GM12865 (cell line): ENCODE data around the gene ZNF816.

Experiments used
- DNase-seq: peaks from one replicate; pipeline ENCODE4 v3.0.0; 2010; ENCODE audit warnings: low read depth
- H3K4me3 ChIP-seq: 2 replicates; pipeline ENCODE4 v1.5.1; 2011; ENCODE audit warnings: mild to moderate bottlenecking, low read depth, low read length, control low read depth
- TF ChIP-seq, protein P1 (sequence below): IDR thresholded peaks from 2 replicates; pipeline ENCODE4 v1.5.1; 2011; ENCODE audit warnings: low read length, control low read depth, low read depth, inconsistent platforms; ENCODE audit not compliant: insufficient read depth; ENCODE audit errors: missing control alignments

ZNF816 gene

DNA sequence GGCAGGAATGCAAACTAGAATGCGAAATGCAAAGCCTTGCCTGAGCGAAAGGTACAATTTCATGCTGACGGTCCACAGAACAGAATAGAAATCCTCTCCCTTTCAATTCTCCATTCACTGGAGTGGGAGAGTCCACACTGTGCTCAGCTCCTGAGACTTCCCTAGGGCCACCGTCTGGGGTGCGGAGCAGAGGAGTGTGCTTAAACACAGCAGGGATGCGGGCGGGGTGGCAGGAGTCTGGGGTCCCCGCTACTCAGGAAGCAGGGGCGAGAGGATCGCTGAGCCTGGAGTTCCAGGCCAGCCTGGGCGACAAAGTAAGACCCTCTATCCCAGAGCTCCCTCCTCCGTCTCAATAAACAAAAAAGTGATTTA, 552 bp upstream of the ZNF816 start:
- H3K4me3 ChIP-seq, result peak overlapping the region; percentile 64
- TF ChIP-seq, protein P1, sequence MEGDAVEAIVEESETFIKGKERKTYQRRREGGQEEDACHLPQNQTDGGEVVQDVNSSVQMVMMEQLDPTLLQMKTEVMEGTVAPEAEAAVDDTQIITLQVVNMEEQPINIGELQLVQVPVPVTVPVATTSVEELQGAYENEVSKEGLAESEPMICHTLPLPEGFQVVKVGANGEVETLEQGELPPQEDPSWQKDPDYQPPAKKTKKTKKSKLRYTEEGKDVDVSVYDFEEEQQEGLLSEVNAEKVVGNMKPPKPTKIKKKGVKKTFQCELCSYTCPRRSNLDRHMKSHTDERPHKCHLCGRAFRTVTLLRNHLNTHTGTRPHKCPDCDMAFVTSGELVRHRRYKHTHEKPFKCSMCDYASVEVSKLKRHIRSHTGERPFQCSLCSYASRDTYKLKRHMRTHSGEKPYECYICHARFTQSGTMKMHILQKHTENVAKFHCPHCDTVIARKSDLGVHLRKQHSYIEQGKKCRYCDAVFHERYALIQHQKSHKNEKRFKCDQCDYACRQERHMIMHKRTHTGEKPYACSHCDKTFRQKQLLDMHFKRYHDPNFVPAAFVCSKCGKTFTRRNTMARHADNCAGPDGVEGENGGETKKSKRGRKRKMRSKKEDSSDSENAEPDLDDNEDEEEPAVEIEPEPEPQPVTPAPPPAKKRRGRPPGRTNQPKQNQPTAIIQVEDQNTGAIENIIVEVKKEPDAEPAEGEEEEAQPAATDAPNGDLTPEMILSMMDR, result no peak
- DNase-seq, result no peak

- peak overlapping the region; percentile 91 for H3K4me3 ChIP-seq
- no peak for DNase-seq
These were observed 700 bp downstream of the ZNF816 start for GRCh38 chr19:52961981-52962380.

GRCh38 chr19:52959613-52960295, 2.9 kb downstream of the ZNF816 start:
- no peak overlapping the region for H3K4me3 ChIP-seq
- no peak for DNase-seq
- TF ChIP-seq, protein P1, result no peak

More at GRCh38 chr19:52961981-52962380, 700 bp downstream of the ZNF816 start:
- TF ChIP-seq, protein P1, result no peak

DNA sequence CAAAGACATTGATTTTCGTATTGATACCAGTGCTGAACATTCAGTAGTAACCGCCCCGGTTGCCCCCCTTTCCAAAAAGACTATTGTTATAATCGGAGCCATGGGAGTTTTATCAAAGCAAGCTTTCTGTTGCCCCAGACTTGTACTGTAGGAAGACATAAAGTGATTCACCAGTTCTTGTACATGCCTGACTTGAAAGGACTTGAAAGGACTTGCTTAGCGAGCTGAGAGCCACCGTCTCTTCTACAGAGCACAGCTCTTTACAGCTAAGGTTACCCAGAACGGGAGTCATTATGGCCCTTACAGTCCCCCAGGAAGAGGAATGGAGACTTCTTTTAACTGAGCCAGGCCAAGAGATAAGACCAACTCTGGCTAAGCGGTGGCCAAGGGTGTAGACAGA, 5.1 kb downstream of the ZNF816 start:
- H3K4me3 ChIP-seq, result no peak overlapping the region
- TF ChIP-seq, protein P1, result no peak
- no peak for DNase-seq

DNA sequence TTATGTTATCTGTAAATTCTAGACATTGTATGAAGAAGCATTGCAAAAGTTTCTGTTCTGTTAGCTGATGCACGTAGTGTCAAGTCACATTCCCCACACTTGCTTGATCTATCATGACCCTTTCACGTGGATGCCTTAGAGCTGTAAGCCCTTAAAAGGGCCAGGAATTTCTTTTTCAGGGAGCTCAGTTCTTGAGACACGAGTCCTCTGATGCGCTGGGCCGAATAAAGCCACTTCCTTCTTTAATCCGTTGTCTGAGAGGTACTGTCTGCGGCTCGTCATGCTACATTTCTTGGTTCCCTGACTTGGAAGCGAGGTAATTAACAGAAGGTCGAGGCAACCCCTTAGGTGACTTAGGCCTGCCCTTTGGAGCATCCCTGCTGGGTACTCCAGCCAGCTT, 5.8 kb downstream of the ZNF816 start:
- H3K4me3 ChIP-seq, result no peak overlapping the region
- no peak for DNase-seq
- TF ChIP-seq, protein P1, result no peak

- no peak overlapping the region for H3K4me3 ChIP-seq
- no peak for DNase-seq
- TF ChIP-seq, protein P1, result no peak
These were observed 13.3 kb downstream of the ZNF816 start for GRCh38 chr19:52949422-52949821.
